ENCODE results near the gene MAD1L1. TPM values are rescaled to one million over a fixed set of nuclear protein-coding genes. Genes with fewer than 3 reads are reported as not detected.

The MAD1L1 gene
- total and polyA plus RNA-seq, 8 donors, result 12.8 to 469 (median 27.3) TPM

- 83 to 92% (median 89%) methylated on average over 7 to 33 of the region's 33 CpGs for WGBS, 5 donors
- no peak overlapping the region for H3K4me3 ChIP-seq
- H3K4me1 ChIP-seq, result no peaks in the 10 kb centered on the region
- H3K9me3 ChIP-seq, result no peaks in the 10 kb centered on the region
- TF ChIP-seq POLR2A (IDR thresholded peaks at IDR 0.05) (no peak), CTCF (IDR thresholded peaks at IDR 0.05) (no peak), POLR2AphosphoS5 (IDR thresholded peaks at IDR 0.05) (no peak), EP300 (IDR thresholded peaks at IDR 0.05) (no peak)
- no peak overlapping the region for H3K27ac ChIP-seq
- intact Hi-C loops (cut with DNase I; ENCODE audit: low total_unique reads), result no loop called here
- no peak for DNase-seq
- H3K36me3 ChIP-seq, result peaks cover 0 to 22% (median 14%) of the 10 kb centered on the region in 4 donors
- H3K27me3 ChIP-seq, result no peaks in the 10 kb centered on the region
Observed at GRCh38 chr7:2001601-2002442, 230.9 kb downstream of the MAD1L1 start.

- Histone ChIP-seq H3K27ac (no peak overlapping the region), H3K4me1 (no peaks in the 10 kb centered on the region), H3K9me3 (no peaks in the 10 kb centered on the region), H3K36me3 (peaks cover 0 to 22% (median 14%) of the 10 kb centered on the region in 4 donors), H3K4me3 (no peak overlapping the region), H3K27me3 (no peaks in the 10 kb centered on the region)
- no peak for DNase-seq
- 93 to 96% (median 94%) methylated on average over 10 to 25 of the region's 25 CpGs for WGBS, 5 donors
- intact Hi-C loops (cut with DNase I; ENCODE audit: low total_unique reads), result no loop called here
- TF ChIP-seq POLR2AphosphoS5 (IDR thresholded peaks at IDR 0.05) (no peak), CTCF (IDR thresholded peaks at IDR 0.05) (no peak), POLR2A (IDR thresholded peaks at IDR 0.05) (no peak), EP300 (IDR thresholded peaks at IDR 0.05) (no peak)
Observed at GRCh38 chr7:2000746-2001321, 231.9 kb downstream of the MAD1L1 start.

GRCh38 chr7:2000153-2000687, 232.5 kb downstream of the MAD1L1 start:
- no peak for DNase-seq
- Histone ChIP-seq H3K27ac (no peak overlapping the region), H3K9me3 (no peaks in the 10 kb centered on the region), H3K4me1 (no peaks in the 10 kb centered on the region), H3K4me3 (no peak overlapping the region), H3K36me3 (peaks cover 0 to 22% (median 14%) of the 10 kb centered on the region in 4 donors), H3K27me3 (no peaks in the 10 kb centered on the region)
- WGBS, 5 donors, result 94 to 98% (median 96%) methylated on average over 26 to 27 of the region's 27 CpGs
- no peak for TF ChIP-seq CTCF (IDR thresholded peaks at IDR 0.05)
- TF ChIP-seq POLR2AphosphoS5 (IDR thresholded peaks at IDR 0.05), result no peak
- TF ChIP-seq EP300 (IDR thresholded peaks at IDR 0.05), result no peak
- intact Hi-C loops (cut with DNase I; ENCODE audit: low total_unique reads), result no loop called here

- peaks cover 0 to 17% (median 8%) of the 10 kb centered on the region in 4 donors for H3K36me3 ChIP-seq
- no peaks in the 10 kb centered on the region for H3K9me3 ChIP-seq
- TF ChIP-seq POLR2A (IDR thresholded peaks at IDR 0.05), result no peak
- no peak for TF ChIP-seq EP300 (IDR thresholded peaks at IDR 0.05)
- no peak for TF ChIP-seq CTCF (IDR thresholded peaks at IDR 0.05)
- no peak for TF ChIP-seq POLR2AphosphoS5 (IDR thresholded peaks at IDR 0.05)
- no peaks in the 10 kb centered on the region for H3K27me3 ChIP-seq
- H3K4me1 ChIP-seq, result peaks cover 0 to under 1% (median under 1%) of the 10 kb centered on the region in 4 donors
- 94 to 97% (median 95%) methylated on average over 21 of the region's 21 CpGs for WGBS, 5 donors
- intact Hi-C loops (cut with DNase I; ENCODE audit: low total_unique reads), result no loop called here
- no peak for DNase-seq
- no peak overlapping the region for H3K4me3 ChIP-seq
- no peak overlapping the region for H3K27ac ChIP-seq
Observed at GRCh38 chr7:1999278-1999984, 233.3 kb downstream of the MAD1L1 start.
